ENCODE measurements around the gene GRID2IP.

The GRID2IP gene

DNA sequence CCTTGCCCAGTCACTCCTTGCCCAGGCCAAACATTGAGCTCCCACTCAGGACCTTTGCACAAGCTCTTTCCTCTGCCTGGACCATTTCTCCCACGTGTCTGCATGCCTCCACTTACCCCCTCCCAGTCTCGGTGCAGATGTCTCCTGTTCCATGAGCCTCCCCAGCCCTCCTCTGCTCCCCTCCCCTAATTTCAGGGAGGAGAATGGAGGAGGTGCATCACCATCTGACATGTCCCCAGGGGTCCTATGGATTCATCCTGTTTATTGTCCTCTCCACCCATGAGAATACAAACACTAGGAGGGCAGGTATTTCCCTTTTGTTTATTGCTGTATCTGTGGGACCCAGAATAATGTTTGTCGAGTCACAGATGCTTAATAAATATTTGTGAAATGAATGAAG, 8.6 kb upstream of the GRID2IP start:
- no peak for DNase-seq

GRCh38 chr7:6558837-6559236, 7.6 kb upstream of the GRID2IP start:
- DNase-seq, result no peak

GRCh38 chr7:6556196-6556595, 4.9 kb upstream of the GRID2IP start:
- DNase-seq, result no peak

- no peak for DNase-seq
Observed at GRCh38 chr7:6554848-6555247, 3.6 kb upstream of the GRID2IP start.

DNA sequence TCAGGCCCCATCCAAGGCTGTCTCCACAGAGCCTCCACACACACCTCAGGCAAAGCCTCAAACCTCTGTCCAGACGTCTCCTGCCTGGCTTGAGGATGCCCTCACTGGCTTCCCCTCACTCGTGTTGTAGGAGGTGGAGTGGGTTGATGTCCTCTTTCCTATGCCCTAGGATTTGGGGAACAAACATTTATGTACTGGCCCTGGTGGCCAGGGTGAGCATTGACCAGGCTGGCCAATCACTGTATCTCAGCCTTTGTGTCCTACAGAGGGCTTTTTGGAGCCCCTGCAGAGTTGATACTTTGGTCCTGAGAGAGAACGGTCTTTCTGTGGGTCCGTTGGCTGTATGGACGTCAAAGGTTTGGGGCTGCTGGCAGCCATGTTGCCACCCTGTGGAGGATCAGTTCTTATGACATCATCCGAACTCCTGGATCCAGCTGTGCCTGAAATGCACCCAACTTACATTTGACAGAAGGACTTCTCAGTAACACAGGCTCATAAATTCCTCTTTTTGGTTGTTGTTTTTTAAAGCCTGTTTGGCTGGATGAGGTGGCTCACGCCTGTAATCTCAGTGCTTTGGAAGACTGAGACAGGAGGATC, 2.3 kb upstream of the GRID2IP start:
- no peak for DNase-seq

DNA sequence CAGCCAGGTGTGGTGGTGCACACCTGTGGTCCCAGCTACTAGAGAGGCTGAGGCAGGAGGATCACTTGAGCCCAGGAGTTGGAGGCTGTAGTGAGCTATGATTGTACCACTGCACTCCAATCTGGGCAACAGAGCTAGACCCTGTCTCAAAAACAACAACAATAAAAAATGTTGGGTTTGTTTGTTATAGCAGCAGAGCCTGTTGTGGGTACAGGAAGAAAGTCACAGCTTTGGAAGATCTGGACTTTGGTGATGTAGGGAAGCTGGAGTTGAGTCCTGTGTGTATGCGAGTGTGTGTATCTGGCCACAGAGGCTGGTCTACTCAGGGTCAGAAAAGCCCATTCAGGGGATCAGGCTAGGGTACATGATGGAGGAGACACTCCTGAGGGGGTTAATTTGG, 3.9 kb downstream of the GRID2IP start:
- no peak for DNase-seq

GRCh38 chr7:6546498-6547251, 4.6 kb downstream of the GRID2IP start:
- DNase-seq, result no peak

GRCh38 chr7:6545398-6546126, 5.7 kb downstream of the GRID2IP start:
- DNase-seq, result no peak

- DNase-seq, result no peak
Observed at GRCh38 chr7:6542368-6542767, 8.9 kb downstream of the GRID2IP start.

DNA sequence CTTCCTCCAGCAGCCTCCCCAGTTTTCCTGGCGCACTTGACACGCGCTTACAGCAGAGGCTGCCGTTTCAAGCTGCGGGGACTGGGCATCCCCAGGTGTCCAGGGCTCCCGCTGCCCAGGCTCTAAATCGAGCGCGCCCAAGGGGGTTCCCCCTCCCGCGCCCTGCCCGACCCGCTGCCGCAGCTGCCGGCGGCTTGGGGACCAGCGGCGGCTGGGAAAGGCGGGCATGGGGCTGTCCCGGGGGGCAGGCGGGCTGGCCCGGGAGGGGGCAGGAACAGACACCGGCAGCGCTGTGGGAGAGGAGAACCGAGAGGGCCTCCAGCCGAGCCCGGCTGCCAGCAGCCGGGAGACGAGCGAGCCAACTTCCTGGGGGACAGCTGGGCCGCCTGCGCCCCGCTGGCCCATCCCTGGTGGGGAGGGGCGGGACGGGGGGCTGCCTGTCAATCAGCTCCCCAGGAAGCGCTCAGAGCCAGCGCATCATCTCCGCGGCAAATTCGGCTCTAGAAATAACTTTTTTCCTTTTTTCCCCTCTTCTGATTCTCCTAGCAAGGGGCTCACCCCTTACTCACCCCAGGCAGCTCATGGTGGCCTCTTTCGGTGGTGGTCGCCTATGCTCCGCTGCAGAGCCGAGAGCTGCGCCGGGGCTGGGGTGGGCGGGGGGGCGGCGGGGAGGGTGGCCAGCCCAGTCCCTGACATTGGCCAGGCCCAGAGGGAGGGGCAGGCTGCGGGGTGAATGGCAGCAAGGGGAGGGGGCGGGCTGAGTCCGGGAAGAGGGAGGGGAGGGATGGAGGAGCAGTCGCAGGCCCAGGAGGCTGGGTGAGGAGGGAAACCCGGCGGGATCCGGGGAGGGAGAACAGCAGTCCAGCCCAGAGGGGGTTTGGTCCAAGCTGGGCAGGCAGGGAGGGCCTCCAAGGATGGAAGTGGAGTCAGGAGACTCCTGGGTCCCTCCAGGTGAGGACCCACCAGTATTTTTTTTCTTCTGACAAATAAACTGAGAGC, 14.7 kb downstream of the GRID2IP start:
- DNase-seq, result peak; percentile 66

DNA sequence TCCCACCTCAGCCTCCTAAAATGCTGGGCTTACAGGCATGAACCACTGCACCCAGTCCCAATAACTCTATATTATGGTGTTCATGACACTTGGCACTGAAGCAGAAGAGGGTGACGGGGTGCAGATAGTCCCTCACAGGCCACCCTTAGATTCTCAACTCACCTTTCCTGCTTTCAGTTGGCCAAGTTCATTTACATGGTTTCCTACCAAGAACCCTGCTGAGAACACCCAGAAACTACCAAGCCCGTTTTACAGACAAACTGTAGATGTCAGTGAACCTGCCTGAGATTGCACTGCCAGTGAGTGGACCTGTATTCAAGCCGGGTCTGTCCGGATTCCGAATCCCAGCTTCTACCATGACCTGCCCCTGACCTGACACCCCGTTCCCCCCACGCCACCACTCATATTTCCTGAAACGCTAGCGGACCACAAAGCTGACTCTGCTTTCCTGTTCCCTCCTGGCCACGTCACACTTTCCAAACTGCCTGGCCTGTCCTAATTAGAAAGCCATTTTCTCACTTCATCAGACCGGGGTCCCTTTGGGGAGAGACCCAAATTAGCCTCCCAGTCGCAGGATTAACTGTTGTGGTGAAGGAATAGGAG, 17.3 kb downstream of the GRID2IP start:
- DNase-seq, result no peak

DNA sequence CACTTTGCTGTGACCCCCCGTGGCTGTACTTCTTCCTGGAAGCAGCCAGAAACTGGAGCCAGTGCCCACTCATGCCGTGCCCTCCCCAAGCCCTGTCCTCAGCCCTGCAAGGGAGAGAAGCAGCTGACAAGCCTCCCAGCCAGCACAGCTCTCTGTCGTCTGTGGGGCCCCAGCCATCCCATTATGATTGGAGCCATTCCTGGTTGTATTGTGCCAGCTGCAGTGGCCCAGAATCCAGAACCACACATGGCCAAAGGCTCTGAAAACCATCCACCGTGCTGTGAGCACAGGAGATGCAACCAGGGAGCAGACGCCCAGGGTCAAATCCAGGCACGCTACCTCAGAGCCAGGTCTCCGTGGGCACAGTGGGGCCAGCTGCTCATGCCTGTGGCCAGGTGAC, 18.7 kb downstream of the GRID2IP start:
- DNase-seq, result no peak

DNA sequence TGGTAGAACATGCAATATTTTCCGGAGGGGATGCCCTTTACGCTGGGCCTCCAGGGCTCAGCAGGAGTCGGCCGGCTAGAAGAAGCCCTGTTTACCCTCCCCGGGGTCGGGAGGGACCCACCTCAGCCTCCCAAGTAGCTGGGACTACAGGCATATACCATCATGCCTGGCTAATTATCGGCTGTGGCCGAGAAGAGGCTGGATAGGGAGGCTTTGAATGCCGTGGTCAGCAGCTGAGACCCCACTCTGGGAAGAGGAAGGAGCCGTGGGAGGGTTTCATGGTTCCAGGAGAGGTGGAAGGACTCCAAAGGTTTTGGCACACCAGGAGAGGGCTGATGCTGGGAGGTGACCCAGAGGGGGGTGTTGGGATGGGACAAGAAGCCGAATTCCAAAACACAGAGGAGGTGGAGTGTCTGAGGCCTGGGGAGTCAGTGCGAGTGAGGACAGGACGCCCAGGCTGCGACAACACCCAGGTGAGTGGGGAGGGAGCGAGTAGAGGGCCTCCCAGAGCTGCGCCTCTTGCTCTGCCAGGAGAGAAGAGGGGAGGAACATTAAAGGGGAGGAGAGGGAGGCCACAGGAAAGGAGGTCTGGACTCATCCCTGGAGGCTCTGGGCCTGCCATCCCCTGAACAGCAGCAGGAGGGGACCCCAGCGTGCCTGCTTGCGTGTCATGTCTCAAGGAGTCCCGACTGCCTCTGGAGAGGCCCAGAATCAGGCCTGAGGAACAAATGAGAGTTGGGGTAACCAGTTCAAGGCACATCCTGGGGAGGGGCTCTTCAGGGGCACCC, 19.6 kb downstream of the GRID2IP start:
- no peak for DNase-seq

GRCh38 chr7:6530626-6531491, 20.4 kb downstream of the GRID2IP start:
- DNase-seq, result no peak

GRCh38 chr7:6529643-6530042, 21.6 kb downstream of the GRID2IP start:
- no peak for DNase-seq

GRCh38 chr7:6528401-6529130, 22.7 kb downstream of the GRID2IP start:
- DNase-seq, result no peak

GRCh38 chr7:6526997-6527378, 24.3 kb downstream of the GRID2IP start:
- no peak for DNase-seq

DNA sequence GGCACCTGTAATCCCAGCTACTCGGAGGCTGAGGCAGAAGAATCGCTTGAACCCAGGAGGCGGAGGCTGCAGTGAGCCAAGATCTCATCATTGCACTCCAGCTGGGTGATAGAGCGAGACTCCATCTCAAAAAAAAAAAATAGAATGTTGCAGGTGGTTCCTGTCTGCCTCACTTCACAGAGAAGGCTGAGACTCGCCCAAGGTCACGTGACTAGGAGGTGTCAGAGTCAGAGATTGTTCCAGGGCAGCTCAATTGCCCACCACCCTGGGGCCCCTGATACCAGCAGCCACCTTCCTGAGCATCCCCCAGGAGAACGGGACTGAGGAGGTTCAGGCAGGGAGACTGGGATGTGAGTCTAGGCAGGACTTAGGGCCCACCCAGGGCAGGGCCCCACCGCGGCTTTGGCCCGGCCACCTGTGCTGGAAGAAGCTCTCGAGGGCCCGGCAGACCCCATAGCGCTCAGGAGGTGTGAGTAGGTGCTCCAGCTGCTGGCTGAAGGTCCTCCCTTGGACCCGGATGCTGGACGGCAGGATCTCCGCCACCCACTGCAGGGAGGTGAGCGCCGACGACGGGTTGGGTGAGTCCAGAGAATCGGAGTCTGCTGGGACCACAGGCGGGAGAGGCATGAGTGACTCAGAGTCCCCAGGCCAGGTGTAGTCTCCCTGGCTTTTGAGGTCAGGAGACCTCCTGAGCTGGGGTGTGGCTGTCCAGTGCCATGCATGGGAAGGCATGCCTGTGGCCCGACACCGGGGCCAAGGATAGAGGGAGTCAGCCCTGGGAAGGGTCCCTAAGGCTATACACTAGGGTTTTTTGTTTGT, 30.9 kb downstream of the GRID2IP start:
- no peak for DNase-seq
